GM23338 (cell line): ENCODE data around the gene PROSER2.

Experiments used
- CREB1 ChIP-seq: fragments of 250-450 bp; sonication (Bioruptor Pico); IDR thresholded peaks from 2 replicates; pipeline ENCODE4 v1.5.0; 2020; ENCODE audit warnings: low read depth, mild to moderate bottlenecking, moderate library complexity
- CTCF ChIP-seq, 2 experiments: fragments of 200-600 bp in 1 of 2; sonication (generic) in 1 of 2; conservative IDR thresholded peaks; 2 replicates each; pipeline versions ENCODE4 v1.5.1 to v1.6.1; 2016 to 2017; ENCODE audit warnings: antibody characterized with exemption in 2 of 2, low read depth in 2 of 2, mild to moderate bottlenecking in 2 of 2, moderate library complexity in 1 of 2
- EZH2 ChIP-seq: fragments of 200-600 bp; sonication (generic); IDR thresholded peaks from one replicate; pipeline ENCODE4 v1.8.0; 2017; ENCODE audit warnings: antibody characterized with exemption, mild to moderate bottlenecking, low read depth; ENCODE audit not compliant: unreplicated experiment
- EZH2phosphoT487 ChIP-seq: fragments of 200-600 bp; sonication (generic); IDR thresholded peaks from one replicate; pipeline ENCODE4 v1.8.1; 2018; ENCODE audit warnings: antibody characterized with exemption; ENCODE audit not compliant: unreplicated experiment
- JUNB ChIP-seq: IDR thresholded peaks from one replicate; pipeline ENCODE4 v1.6.1; 2016; ENCODE audit warnings: antibody characterized with exemption; ENCODE audit not compliant: unreplicated experiment
- POLR2AphosphoS5 ChIP-seq: IDR thresholded peaks from 2 replicates; pipeline ENCODE4 v1.6.1; 2016; ENCODE audit warnings: antibody characterized with exemption, low read depth
- REST ChIP-seq: IDR thresholded peaks from one replicate; pipeline ENCODE4 v1.6.1; 2018; ENCODE audit warnings: antibody characterized with exemption; ENCODE audit not compliant: unreplicated experiment
- STAT1 ChIP-seq: IDR thresholded peaks from one replicate; pipeline ENCODE4 v1.6.1; 2016; ENCODE audit warnings: antibody characterized with exemption; ENCODE audit not compliant: unreplicated experiment
- ZNF331 ChIP-seq: fragments of 250-450 bp; sonication (Bioruptor Pico); IDR thresholded peaks from 2 replicates; pipeline ENCODE4 v1.5.0; 2020; ENCODE audit warnings: low read depth, mild to moderate bottlenecking, moderate library complexity

GRCh38 chr10:11908536-11908935, 85.4 kb downstream of the PROSER2 start:
- no peak for TF ChIP-seq CTCF (conservative IDR thresholded peaks at IDR 0.05; ENCODE audit: low read depth in 2 of 2)
- no peak for TF ChIP-seq CREB1 (CRISPR knock-in tag)
- TF ChIP-seq EZH2: no peak
- TF ChIP-seq EZH2phosphoT487: no peak
- no peak for TF ChIP-seq POLR2AphosphoS5
- TF ChIP-seq REST: no peak
- no peak for TF ChIP-seq STAT1
- no peak for TF ChIP-seq JUNB
- no peak for TF ChIP-seq ZNF331 (CRISPR knock-in tag)
